GM19395 (cell line): ENCODE measurements around the gene MACF1.

ENCODE experiments used
- ATAC-seq: cut with Tn5 transposase; IDR thresholded peaks from one replicate; pipeline ENCODE4 v1.9.1; 2021; ENCODE audit warnings: mild to moderate bottlenecking, moderate library complexity; ENCODE audit not compliant: unreplicated experiment

MACF1 gene

GRCh38 chr1:39408641-39409054 is 204.2 kb downstream of the MACF1 start:
- ATAC-seq, result peak; percentile 84

GRCh38 chr1:39409055-39409816 is 204.7 kb downstream of the MACF1 start:
- ATAC-seq, result peak; percentile 43

- no peak for ATAC-seq
Observed at GRCh38 chr1:39410915-39411436, 206.5 kb downstream of the MACF1 start.

GRCh38 chr1:39411526-39412478 is 207.3 kb downstream of the MACF1 start:
- ATAC-seq, result no peak

GRCh38 chr1:39412892-39413291 is 208.4 kb downstream of the MACF1 start:
- no peak for ATAC-seq

- ATAC-seq, result no peak
Observed at GRCh38 chr1:39413902-39414528, 209.5 kb downstream of the MACF1 start.

GRCh38 chr1:39415553-39415952 is 211.1 kb downstream of the MACF1 start:
- no peak for ATAC-seq

GRCh38 chr1:39416609-39417008 is 212.1 kb downstream of the MACF1 start:
- no peak for ATAC-seq

- ATAC-seq, result no peak
Observed at GRCh38 chr1:39418236-39418635, 213.7 kb downstream of the MACF1 start.

GRCh38 chr1:39420493-39420892 is 216.0 kb downstream of the MACF1 start:
- no peak for ATAC-seq

GRCh38 chr1:39422614-39423013 is 218.1 kb downstream of the MACF1 start:
- ATAC-seq, result no peak

GRCh38 chr1:39425151-39425550 is 220.7 kb downstream of the MACF1 start:
- no peak for ATAC-seq

- ATAC-seq, result no peak
Observed at GRCh38 chr1:39425634-39426033, 221.1 kb downstream of the MACF1 start.

- ATAC-seq, result no peak
Observed at GRCh38 chr1:39426346-39426745, 221.9 kb downstream of the MACF1 start.

- ATAC-seq, result no peak
Observed at GRCh38 chr1:39427374-39427773, 222.9 kb downstream of the MACF1 start.

- ATAC-seq, result no peak
Observed at GRCh38 chr1:39427912-39428311, 223.4 kb downstream of the MACF1 start.

- ATAC-seq, result no peak
Observed at GRCh38 chr1:39431927-39432326, 227.4 kb downstream of the MACF1 start.

- ATAC-seq, result no peak
Observed at GRCh38 chr1:39434797-39435395, 230.4 kb downstream of the MACF1 start.

GRCh38 chr1:39435597-39435996 is 231.1 kb downstream of the MACF1 start:
- no peak for ATAC-seq

GRCh38 chr1:39436842-39437241 is 232.3 kb downstream of the MACF1 start:
- ATAC-seq, result no peak

GRCh38 chr1:39438042-39438441 is 233.5 kb downstream of the MACF1 start:
- no peak for ATAC-seq
